Right kidney (tissue), 1 donor: Measurements from ENCODE around the gene SFXN5.

ENCODE experiments used
- DNase-seq: peaks from one replicate; pipeline ENCODE4 v3.0.0-alpha.2; 2016

Gene SFXN5

GRCh38 chr2:73020657-73021370, 50.7 kb downstream of the SFXN5 start:
- no peak for DNase-seq

- DNase-seq: no peak
These were observed 51.2 kb downstream of the SFXN5 start for GRCh38 chr2:73020306-73020656.

GRCh38 chr2:73018188-73018825, 53.2 kb downstream of the SFXN5 start:
- no peak for DNase-seq

- no peak for DNase-seq
These were observed 57.6 kb downstream of the SFXN5 start for GRCh38 chr2:73013936-73014335.

GRCh38 chr2:73009177-73009839, 62.2 kb downstream of the SFXN5 start:
- no peak for DNase-seq

GRCh38 chr2:73008766-73009135, 62.8 kb downstream of the SFXN5 start:
- DNase-seq: no peak

GRCh38 chr2:73007991-73008765, 63.3 kb downstream of the SFXN5 start:
- no peak for DNase-seq

- DNase-seq: no peak
These were observed 64.4 kb downstream of the SFXN5 start for GRCh38 chr2:73006969-73007710.

GRCh38 chr2:73004889-73005596, 66.5 kb downstream of the SFXN5 start:
- no peak for DNase-seq

GRCh38 chr2:73004466-73004865, 67.0 kb downstream of the SFXN5 start:
- DNase-seq: no peak

GRCh38 chr2:73003027-73003426, 68.5 kb downstream of the SFXN5 start:
- DNase-seq: no peak

GRCh38 chr2:73000808-73001570, 70.5 kb downstream of the SFXN5 start:
- no peak for DNase-seq

GRCh38 chr2:72999729-73000725, 71.5 kb downstream of the SFXN5 start:
- no peak for DNase-seq

GRCh38 chr2:72998724-72999123, 72.8 kb downstream of the SFXN5 start:
- no peak for DNase-seq

- no peak for DNase-seq
These were observed 73.3 kb downstream of the SFXN5 start for GRCh38 chr2:72998234-72998651.

- DNase-seq: no peak
These were observed 75.4 kb downstream of the SFXN5 start for GRCh38 chr2:72996117-72996502.

GRCh38 chr2:72995430-72996116, 75.9 kb downstream of the SFXN5 start:
- no peak for DNase-seq

- no peak for DNase-seq
These were observed 76.5 kb downstream of the SFXN5 start for GRCh38 chr2:72994991-72995380.
